Osteoblast (primary cell): Measurements from ENCODE around the gene MARCHF10. TPM values are rescaled to one million over a fixed set of nuclear protein-coding genes. Genes with fewer than 3 reads are reported as not detected.

Source experiments
- DNase-seq: peaks from one replicate; pipeline ENCODE4 v3.0.0; 2011; ENCODE audit warnings: low spot score, mixed read lengths; ENCODE audit not compliant: insufficient read length; ENCODE audit errors: missing footprints
- H2AFZ ChIP-seq: 2 replicates; pipeline ENCODE4 v1.6.0; 2011; ENCODE audit warnings: mild to moderate bottlenecking, low read length
- H3K27ac ChIP-seq: 2 replicates; pipeline ENCODE4 v1.5.1; 2011; ENCODE audit warnings: mild to moderate bottlenecking, low read depth, low read length, moderate library complexity
- H3K27me3 ChIP-seq: 2 replicates; pipeline ENCODE4 v1.6.0; 2012; ENCODE audit warnings: mild to moderate bottlenecking, control low read depth, inconsistent platforms, low read length, moderate library complexity; ENCODE audit not compliant: insufficient read depth
- H3K36me3 ChIP-seq: 2 replicates; pipeline ENCODE4 v1.5.1; 2011; ENCODE audit warnings: mild to moderate bottlenecking, low read length, control low read depth, moderate library complexity; ENCODE audit not compliant: insufficient read depth
- H3K4me1 ChIP-seq: 2 replicates; pipeline ENCODE4 v1.5.1; 2011; ENCODE audit warnings: mild to moderate bottlenecking, low read length, control low read depth, moderate library complexity; ENCODE audit not compliant: insufficient read depth
- H3K4me2 ChIP-seq: 2 replicates; pipeline ENCODE4 v1.6.0; 2011; ENCODE audit warnings: mild to moderate bottlenecking, low read length; ENCODE audit not compliant: insufficient read depth
- H3K4me3 ChIP-seq: fragments of 200-600 bp; sonication (generic); 3 replicates; pipeline ENCODE4 v1.5.1; 2012; ENCODE audit warnings: mild to moderate bottlenecking, low read length, inconsistent platforms; ENCODE audit not compliant: insufficient read depth
- H3K79me2 ChIP-seq: 2 replicates; pipeline ENCODE4 v1.6.0; 2012; ENCODE audit warnings: mild to moderate bottlenecking, low read length, control low read depth, inconsistent platforms; ENCODE audit not compliant: insufficient read depth
- H3K9me3 ChIP-seq: 2 replicates; pipeline ENCODE4 v1.5.1; 2011; ENCODE audit warnings: low read depth, low read length, control low read depth
- H4K20me1 ChIP-seq: 2 replicates; pipeline ENCODE4 v1.6.0; 2012; ENCODE audit warnings: mild to moderate bottlenecking, low read length, control low read depth; ENCODE audit not compliant: insufficient read depth
- CTCF ChIP-seq: IDR thresholded peaks from 2 replicates; pipeline ENCODE4 v1.5.1; 2011; ENCODE audit warnings: mild to moderate bottlenecking, low read depth, low read length, moderate library complexity; ENCODE audit errors: extremely low read depth
- total RNA-seq: library from RNA; depleted of rRNA; stranded (reverse); fragments of >200 nt; gene quantifications from 2 replicates; pipeline ENCODE4 v1.2.3, GENCODE V29; 2012

MARCHF10 gene, protein sequence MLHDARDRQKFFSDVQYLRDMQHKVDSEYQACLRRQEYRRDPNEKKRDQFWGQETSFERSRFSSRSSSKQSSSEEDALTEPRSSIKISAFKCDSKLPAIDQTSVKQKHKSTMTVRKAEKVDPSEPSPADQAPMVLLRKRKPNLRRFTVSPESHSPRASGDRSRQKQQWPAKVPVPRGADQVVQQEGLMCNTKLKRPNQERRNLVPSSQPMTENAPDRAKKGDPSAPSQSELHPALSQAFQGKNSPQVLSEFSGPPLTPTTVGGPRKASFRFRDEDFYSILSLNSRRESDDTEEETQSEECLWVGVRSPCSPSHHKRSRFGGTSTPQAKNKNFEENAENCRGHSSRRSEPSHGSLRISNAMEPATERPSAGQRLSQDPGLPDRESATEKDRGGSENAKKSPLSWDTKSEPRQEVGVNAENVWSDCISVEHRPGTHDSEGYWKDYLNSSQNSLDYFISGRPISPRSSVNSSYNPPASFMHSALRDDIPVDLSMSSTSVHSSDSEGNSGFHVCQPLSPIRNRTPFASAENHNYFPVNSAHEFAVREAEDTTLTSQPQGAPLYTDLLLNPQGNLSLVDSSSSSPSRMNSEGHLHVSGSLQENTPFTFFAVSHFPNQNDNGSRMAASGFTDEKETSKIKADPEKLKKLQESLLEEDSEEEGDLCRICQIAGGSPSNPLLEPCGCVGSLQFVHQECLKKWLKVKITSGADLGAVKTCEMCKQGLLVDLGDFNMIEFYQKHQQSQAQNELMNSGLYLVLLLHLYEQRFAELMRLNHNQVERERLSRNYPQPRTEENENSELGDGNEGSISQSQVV
- total RNA-seq, result under 0.01 TPM in 1 of 2 replicates, not detected in the other

- H2AFZ ChIP-seq, result peak within 1 kb of the TSS; percentile 4
- H3K27me3 ChIP-seq, result no peaks in the 10 kb centered on the region
- no peaks in the 10 kb centered on the region for H4K20me1 ChIP-seq
- H3K36me3 ChIP-seq, result no peaks in the 10 kb centered on the region
- peak within 1 kb of the TSS; percentile 59 for H3K4me3 ChIP-seq
- H3K79me2 ChIP-seq, result no peaks in the 10 kb centered on the region
- peak within 1 kb of the TSS; percentile 60 for H3K4me2 ChIP-seq
- peak; percentile 78 for DNase-seq
- no peaks in the 10 kb centered on the region for H3K9me3 ChIP-seq
- H3K4me1 ChIP-seq, result peaks cover 13% of the 10 kb centered on the region
- no peak for TF ChIP-seq CTCF
- H3K27ac ChIP-seq, result no peak within 1 kb of the TSS
Measured at GRCh38 chr17:62807812-62808575, at the start of gene MARCHF10. MARCHF10 (minus strand) TSS chr17:62808314; CDS start chr17:62801735, 6,579 bp downstream.

DNA sequence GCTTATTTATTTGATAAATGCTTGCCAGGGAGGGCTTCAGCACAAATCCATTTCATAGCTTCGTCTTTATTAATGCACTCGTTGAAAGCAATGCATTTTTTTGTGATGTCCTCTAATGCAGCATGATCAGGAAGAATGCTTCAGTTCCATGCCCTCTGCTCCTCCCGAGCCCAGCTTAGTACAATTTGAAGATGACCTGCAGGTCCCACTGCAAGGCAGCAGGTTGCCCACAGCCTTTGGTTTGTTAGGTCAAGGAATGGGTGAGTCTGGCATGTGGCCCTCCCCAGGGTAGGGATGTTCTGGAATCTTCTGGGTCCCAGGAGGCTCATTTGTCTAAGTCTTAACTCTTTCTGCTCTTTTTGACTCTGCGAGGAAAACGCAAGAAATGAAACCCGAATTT is 49.4 kb upstream of the MARCHF10 start:
- no peak overlapping the region for H3K4me2 ChIP-seq
- no peak overlapping the region for H3K27ac ChIP-seq
- no peaks in the 10 kb centered on the region for H4K20me1 ChIP-seq
- H3K4me1 ChIP-seq, result peaks cover 12% of the 10 kb centered on the region
- H2AFZ ChIP-seq, result no peak overlapping the region
- TF ChIP-seq CTCF, result no peak
- H3K4me3 ChIP-seq, result no peak overlapping the region
- no peaks in the 10 kb centered on the region for H3K36me3 ChIP-seq
- H3K79me2 ChIP-seq, result no peaks in the 10 kb centered on the region
- DNase-seq, result peak; percentile 43
- H3K27me3 ChIP-seq, result peaks cover 3% of the 10 kb centered on the region
- H3K9me3 ChIP-seq, result no peaks in the 10 kb centered on the region

GRCh38 chr17:62856594-62856993 is 48.5 kb upstream of the MARCHF10 start:
- TF ChIP-seq CTCF, result no peak
- H3K27ac ChIP-seq, result no peak overlapping the region
- H3K27me3 ChIP-seq, result no peaks in the 10 kb centered on the region
- no peak overlapping the region for H3K4me2 ChIP-seq
- no peak overlapping the region for H3K4me3 ChIP-seq
- H4K20me1 ChIP-seq, result no peaks in the 10 kb centered on the region
- H2AFZ ChIP-seq, result no peak overlapping the region
- H3K9me3 ChIP-seq, result no peaks in the 10 kb centered on the region
- H3K36me3 ChIP-seq, result no peaks in the 10 kb centered on the region
- no peak for DNase-seq
- peaks cover 12% of the 10 kb centered on the region for H3K4me1 ChIP-seq
- no peaks in the 10 kb centered on the region for H3K79me2 ChIP-seq
